ENCODE measurements around the gene ABCG4.
"Not testable (repeated sequence)": the region's sequence is repeated elsewhere in the genome, so short reads cannot be mapped to it uniquely, and the experiment has no call there.

DNA sequence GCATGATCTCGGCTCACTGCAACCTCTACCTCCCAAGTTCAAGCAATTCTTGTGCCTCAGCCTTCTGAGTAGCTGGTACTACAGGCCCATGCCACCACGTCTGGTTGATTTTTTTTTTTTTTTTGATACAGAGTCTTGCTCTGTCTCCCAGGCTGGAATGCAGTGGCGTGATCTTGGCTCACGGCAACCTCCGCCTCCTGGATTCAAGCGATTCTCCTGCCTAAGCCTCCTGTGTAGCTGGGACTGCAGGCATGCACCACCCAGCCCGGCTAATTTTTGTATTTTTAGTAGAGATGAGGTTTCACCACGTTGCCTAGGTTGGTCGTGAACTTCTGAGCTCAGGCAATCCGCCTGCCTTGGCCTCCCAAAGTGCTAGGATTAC, 18.2 kb downstream of the ABCG4 start:
- TF ChIP-seq POLR2A (IDR thresholded peaks at IDR 0.05; ENCODE audit: low read length); GATA1 (IDR thresholded peaks at IDR 0.05; ENCODE audit: low read depth, low read length): not testable (repeated sequence)
